GM18526 (cell line): ENCODE data around the gene LIF.

Experiments used
- POLR2A ChIP-seq: IDR thresholded peaks from 3 replicates; pipeline ENCODE4 v1.6.1; 2011; ENCODE audit not compliant: insufficient read length; ENCODE audit errors: extremely low read depth

The LIF gene

GRCh38 chr22:30254314-30254713, 7.8 kb upstream of the LIF start:
- no peak for TF ChIP-seq POLR2A

- TF ChIP-seq POLR2A: no peak
These were observed 6.8 kb upstream of the LIF start for GRCh38 chr22:30253205-30253852.

- no peak for TF ChIP-seq POLR2A
These were observed 6.0 kb upstream of the LIF start for GRCh38 chr22:30252411-30253204.

- TF ChIP-seq POLR2A: no peak
These were observed 5.2 kb upstream of the LIF start for GRCh38 chr22:30251711-30252110.

- no peak for TF ChIP-seq POLR2A
These were observed 4.2 kb upstream of the LIF start for GRCh38 chr22:30250661-30251267.

DNA sequence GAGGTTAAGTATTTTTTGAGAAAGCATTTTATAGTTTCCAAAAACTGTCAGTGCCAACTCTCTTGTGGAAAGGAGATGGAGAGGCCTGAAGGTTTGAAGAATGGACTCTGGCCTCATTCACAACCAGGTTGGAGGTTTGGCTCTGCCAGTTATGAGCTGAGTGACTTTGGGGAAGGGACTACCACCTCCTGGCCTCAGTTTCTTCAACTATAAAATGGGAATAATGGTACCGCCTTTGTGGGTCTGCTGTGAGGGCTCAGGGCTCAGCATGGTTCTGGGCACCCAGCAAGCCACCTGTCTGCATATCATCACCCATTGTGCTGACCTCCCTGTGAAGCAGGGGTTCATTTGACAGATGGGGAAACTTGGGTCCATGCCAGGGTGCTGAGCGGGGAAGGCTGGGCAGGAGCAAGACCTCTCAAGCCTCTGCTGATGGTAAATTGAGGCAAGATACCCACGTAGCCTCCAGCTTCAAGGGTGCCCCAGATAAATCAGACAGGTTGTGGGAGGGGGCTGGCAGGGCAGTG, 3.5 kb upstream of the LIF start:
- no peak for TF ChIP-seq POLR2A

DNA sequence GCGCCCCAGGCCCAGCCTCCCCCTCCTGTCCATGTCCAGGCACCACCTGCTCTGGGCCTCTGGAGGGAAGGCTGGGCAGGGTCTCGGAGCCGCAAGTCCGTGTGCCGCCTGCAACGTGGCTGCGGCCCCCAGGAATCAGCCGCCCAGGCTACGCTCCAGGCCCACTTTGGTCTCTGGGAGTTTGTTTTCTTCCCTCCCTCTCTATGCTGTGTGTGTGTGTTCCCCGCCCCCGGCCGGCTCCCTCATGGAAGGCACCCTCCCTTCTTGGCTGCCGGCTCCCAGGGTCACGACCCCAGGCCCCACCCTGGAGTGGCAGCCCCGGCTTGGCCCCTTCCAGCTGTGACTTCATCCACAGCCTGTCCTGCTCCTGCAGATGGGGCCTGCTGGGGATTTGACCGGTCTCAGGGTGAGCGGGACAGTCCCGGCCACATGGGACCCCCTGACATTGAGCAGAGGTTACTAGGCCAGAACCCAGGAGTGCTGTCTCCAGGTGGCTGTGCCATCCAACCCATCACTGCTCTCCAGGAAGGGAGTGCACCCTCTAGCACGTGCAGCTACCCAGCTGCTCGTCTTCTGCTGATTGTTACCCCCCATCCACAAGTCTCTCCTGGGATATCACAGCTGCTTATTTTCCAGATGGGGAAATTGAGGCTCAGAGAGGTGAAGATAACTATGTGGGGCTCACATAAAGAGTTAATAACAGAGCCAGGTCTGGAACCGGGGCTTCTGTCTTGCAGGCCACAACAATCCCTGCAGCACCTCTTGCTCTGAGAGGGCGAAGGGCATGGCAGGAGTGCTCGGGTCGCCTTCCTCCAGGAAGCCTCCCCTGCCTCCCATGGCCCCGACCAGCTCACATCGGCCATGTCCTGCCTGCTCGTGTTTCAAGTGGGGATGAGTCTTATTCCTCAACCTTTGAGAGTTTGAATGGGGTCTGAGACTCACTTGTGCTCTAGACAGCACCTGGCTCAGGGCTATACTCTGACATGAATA, 2.8 kb upstream of the LIF start:
- TF ChIP-seq POLR2A: no peak

- TF ChIP-seq POLR2A: no peak
These were observed 1.9 kb upstream of the LIF start for GRCh38 chr22:30248484-30248883.

DNA sequence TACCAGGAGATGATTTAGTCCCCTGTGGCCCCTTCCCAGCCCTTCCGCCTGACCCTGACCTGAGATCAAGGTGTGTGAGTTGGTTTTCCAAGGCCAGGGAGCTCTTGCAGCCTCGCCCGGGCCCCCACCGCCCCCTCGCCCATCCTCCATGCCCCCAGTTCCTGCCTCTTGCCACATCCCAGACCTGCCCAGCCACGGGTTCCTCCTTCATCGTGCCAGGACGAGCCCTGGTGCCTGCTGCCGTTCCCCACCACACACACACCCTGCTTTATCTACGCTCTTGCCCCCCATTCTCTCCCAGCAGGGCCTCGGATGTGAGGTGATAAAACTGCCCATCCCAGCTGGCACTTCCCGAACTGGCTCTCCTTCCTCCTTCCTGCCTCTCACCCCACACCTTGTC, 1.4 kb upstream of the LIF start:
- TF ChIP-seq POLR2A: no peak

GRCh38 chr22:30247561-30247960, 1.0 kb upstream of the LIF start:
- TF ChIP-seq POLR2A: no peak

DNA sequence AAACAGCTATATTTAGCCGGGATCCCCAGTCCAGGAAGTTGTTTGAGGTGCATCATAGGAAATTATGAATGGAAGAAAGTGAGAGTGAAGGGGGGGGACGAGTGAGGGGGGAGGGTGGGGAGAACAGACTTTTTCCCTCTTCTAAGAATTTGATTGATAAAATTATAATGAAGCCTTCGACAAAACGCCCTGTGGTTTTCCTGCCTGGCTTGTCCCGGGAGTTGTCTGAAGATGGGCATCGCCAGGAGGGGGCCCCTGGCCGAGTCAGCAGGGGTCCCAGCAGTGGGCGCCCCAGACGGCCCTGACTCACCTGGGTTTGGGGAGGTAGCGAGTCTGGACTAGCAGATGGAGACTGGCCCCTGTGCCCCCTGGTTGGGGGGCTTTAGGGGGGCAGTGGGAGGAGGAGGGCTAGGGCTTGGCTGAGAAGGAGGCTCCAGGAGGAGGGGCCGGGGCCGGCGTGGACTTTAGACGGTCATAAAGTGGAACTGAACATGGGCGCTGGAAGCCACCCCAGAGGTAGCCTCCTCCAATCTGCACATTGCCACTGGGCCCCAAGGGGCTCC, 336 bp upstream of the LIF start:
- no peak for TF ChIP-seq POLR2A

- TF ChIP-seq POLR2A: no peak
These were observed 1.2 kb downstream of the LIF start for GRCh38 chr22:30245181-30245984.

GRCh38 chr22:30244641-30245040, 1.9 kb downstream of the LIF start:
- TF ChIP-seq POLR2A: no peak

DNA sequence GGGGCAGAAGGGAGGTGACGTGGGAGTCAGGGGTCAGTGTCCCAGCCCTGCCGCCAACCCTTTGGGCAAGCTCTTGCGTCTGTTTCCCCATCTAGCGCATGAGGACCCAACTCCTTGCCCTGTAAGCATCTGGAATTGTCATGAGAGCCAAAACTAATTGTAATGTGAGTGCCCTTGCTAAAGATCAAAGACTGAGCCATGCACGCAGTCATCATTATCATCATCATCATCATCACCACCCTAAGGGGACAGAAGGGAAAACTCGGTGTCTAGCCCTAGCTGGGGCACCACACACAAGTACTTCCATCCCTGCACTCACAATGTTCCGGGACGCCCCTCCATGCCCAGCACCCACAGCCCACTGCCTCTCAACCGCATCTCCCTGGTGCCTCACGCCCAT, 2.5 kb downstream of the LIF start:
- no peak for TF ChIP-seq POLR2A
